SH-SY5Y (cell line): ENCODE results near the gene EHBP1.

Source experiments
- GATA2 ChIP-seq: IDR thresholded peaks from 2 replicates; pipeline ENCODE4 v1.6.1; 2011; ENCODE audit warnings: mild to moderate bottlenecking, low read depth, low read length
- GATA3 ChIP-seq: IDR thresholded peaks from 2 replicates; pipeline ENCODE4 v1.6.1; 2011; ENCODE audit warnings: low read depth, mild to moderate bottlenecking, low read length, moderate library complexity

DNA sequence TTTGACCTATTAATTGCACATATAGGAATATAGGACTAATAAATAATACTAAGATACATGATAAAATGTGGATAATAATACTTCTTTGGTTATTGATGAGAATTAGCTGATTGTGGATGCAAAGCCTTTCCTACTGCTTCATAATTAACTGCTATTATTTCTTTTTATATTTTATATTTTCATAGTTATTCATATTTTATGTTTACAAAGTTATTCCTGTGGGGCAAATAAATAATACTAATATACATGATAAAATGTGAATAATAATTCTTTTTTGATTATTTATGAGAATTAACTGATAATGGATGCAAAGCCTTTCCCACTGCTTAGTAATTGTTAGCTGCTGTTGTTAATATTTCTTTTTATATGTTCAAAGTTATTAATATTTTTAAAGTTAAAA lies 146.7 kb downstream of the EHBP1 start:
- no peak for TF ChIP-seq GATA2
- TF ChIP-seq GATA3, result no peak
